Midbrain (tissue), 1 donor: Measurements from ENCODE around the gene GAGE12F.
"Not testable (repeated sequence)": the region's sequence is repeated elsewhere in the genome, so short reads cannot be mapped to it uniquely, and the experiment has no call there.

Experiments
- DNase-seq: peaks from one replicate; lab custom pipeline; 2025; lab: John Stamatoyannopoulos, UW

The GAGE12F gene, protein sequence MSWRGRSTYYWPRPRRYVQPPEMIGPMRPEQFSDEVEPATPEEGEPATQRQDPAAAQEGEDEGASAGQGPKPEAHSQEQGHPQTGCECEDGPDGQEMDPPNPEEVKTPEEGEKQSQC

DNA sequence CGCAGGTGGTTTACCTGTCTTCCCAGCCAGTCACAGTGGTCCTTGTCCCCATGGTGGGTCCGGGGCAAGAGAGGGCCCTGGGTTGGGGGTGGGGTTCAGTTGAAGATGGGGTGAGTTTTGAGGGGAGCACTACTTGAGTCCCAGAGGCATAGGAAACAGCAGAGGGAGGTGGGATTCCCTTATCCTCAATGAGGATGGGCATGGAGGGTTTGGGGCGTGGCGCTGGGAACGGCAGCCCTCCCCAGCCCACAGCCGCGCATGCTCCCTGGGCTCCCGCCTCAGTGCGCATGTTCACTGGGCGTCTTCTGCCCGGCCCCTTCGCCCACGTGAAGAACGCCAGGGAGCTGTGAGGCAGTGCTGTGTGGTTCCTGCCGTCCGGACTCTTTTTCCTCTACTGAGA, at the start of gene GAGE12F:
GAGE12F (plus strand) TSS at position 301 of the 400 bp plus-strand sequence. CDS start 1,155 bp downstream, outside the sequence.
- not testable (repeated sequence) for DNase-seq

DNA sequence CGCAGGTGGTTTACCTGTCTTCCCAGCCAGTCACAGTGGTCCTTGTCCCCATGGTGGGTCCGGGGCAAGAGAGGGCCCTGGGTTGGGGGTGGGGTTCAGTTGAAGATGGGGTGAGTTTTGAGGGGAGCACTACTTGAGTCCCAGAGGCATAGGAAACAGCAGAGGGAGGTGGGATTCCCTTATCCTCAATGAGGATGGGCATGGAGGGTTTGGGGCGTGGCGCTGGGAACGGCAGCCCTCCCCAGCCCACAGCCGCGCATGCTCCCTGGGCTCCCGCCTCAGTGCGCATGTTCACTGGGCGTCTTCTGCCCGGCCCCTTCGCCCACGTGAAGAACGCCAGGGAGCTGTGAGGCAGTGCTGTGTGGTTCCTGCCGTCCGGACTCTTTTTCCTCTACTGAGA, 28.8 kb upstream of the GAGE12F start, which contains the start of gene GAGE12C:
GAGE12C (plus strand) TSS at position 301 of the 400 bp plus-strand sequence. CDS start 1,155 bp downstream, outside the sequence.
- not testable (repeated sequence) for DNase-seq

DNA sequence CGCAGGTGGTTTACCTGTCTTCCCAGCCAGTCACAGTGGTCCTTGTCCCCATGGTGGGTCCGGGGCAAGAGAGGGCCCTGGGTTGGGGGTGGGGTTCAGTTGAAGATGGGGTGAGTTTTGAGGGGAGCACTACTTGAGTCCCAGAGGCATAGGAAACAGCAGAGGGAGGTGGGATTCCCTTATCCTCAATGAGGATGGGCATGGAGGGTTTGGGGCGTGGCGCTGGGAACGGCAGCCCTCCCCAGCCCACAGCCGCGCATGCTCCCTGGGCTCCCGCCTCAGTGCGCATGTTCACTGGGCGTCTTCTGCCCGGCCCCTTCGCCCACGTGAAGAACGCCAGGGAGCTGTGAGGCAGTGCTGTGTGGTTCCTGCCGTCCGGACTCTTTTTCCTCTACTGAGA, 19.2 kb upstream of the GAGE12F start, which contains the start of gene GAGE12D:
GAGE12D (plus strand) TSS at position 301 of the 400 bp plus-strand sequence. CDS start 1,155 bp downstream, outside the sequence.
- not testable (repeated sequence) for DNase-seq

DNA sequence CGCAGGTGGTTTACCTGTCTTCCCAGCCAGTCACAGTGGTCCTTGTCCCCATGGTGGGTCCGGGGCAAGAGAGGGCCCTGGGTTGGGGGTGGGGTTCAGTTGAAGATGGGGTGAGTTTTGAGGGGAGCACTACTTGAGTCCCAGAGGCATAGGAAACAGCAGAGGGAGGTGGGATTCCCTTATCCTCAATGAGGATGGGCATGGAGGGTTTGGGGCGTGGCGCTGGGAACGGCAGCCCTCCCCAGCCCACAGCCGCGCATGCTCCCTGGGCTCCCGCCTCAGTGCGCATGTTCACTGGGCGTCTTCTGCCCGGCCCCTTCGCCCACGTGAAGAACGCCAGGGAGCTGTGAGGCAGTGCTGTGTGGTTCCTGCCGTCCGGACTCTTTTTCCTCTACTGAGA, 9.7 kb upstream of the GAGE12F start, which contains the start of gene GAGE12E:
GAGE12E (plus strand) TSS at position 301 of the 400 bp plus-strand sequence. CDS start 1,155 bp downstream, outside the sequence.
- not testable (repeated sequence) for DNase-seq

DNA sequence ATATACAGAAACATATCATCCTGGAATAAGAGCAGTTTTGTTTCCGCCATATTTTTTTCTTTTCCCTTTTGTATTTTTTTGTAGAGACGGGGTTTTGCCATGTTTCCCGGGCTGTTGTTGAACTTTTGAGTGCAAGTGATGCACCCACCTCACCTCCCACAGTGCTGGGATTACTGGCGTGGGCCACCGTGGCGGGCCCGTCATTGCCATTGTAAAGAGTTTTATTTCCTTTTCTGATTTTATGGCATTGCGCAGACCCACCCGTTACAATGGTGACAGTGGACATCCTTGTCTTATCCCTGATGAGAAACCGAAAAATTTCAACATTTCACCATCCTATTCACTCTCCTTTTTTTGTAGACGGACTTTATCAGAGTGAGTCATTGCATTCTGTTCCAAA, 8.1 kb downstream of the GAGE12F start:
- not testable (repeated sequence) for DNase-seq

DNA sequence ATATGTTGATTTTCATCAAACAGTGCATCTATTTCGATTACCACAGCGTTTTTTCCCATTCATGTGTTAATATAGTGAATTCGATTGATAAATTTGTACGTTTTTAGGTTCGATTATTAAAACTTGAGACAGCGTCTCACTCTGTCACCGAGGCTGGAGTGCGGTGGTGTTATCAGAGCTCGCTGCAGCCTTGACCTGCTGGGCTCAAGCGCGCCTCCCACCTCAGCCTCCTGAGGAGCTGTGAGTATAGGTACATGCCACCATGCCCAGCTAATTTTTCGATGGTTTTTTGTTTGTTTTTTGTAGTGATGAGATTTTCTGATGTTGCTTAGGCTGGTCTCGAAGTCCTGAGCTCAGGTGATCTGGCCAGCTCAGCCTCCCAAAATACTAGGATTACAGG, 8.5 kb downstream of the GAGE12F start:
- DNase-seq, result not testable (repeated sequence)

DNA sequence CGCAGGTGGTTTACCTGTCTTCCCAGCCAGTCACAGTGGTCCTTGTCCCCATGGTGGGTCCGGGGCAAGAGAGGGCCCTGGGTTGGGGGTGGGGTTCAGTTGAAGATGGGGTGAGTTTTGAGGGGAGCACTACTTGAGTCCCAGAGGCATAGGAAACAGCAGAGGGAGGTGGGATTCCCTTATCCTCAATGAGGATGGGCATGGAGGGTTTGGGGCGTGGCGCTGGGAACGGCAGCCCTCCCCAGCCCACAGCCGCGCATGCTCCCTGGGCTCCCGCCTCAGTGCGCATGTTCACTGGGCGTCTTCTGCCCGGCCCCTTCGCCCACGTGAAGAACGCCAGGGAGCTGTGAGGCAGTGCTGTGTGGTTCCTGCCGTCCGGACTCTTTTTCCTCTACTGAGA, 9.5 kb downstream of the GAGE12F start, which contains the start of gene GAGE12G:
GAGE12G (plus strand) TSS at position 301 of the 400 bp plus-strand sequence. CDS start 1,155 bp downstream, outside the sequence.
- DNase-seq, result not testable (repeated sequence)

DNA sequence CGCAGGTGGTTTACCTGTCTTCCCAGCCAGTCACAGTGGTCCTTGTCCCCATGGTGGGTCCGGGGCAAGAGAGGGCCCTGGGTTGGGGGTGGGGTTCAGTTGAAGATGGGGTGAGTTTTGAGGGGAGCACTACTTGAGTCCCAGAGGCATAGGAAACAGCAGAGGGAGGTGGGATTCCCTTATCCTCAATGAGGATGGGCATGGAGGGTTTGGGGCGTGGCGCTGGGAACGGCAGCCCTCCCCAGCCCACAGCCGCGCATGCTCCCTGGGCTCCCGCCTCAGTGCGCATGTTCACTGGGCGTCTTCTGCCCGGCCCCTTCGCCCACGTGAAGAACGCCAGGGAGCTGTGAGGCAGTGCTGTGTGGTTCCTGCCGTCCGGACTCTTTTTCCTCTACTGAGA, 19.0 kb downstream of the GAGE12F start, which contains the start of gene GAGE12H:
GAGE12H (plus strand) TSS at position 301 of the 400 bp plus-strand sequence. CDS start 1,155 bp downstream, outside the sequence.
- DNase-seq, result not testable (repeated sequence)

DNA sequence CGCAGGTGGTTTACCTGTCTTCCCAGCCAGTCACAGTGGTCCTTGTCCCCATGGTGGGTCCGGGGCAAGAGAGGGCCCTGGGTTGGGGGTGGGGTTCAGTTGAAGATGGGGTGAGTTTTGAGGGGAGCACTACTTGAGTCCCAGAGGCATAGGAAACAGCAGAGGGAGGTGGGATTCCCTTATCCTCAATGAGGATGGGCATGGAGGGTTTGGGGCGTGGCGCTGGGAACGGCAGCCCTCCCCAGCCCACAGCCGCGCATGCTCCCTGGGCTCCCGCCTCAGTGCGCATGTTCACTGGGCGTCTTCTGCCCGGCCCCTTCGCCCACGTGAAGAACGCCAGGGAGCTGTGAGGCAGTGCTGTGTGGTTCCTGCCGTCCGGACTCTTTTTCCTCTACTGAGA, 28.6 kb downstream of the GAGE12F start, which contains the start of gene GAGE2A:
GAGE2A (plus strand) TSS at position 301 of the 400 bp plus-strand sequence. CDS start 1,155 bp downstream, outside the sequence.
- not testable (repeated sequence) for DNase-seq

DNA sequence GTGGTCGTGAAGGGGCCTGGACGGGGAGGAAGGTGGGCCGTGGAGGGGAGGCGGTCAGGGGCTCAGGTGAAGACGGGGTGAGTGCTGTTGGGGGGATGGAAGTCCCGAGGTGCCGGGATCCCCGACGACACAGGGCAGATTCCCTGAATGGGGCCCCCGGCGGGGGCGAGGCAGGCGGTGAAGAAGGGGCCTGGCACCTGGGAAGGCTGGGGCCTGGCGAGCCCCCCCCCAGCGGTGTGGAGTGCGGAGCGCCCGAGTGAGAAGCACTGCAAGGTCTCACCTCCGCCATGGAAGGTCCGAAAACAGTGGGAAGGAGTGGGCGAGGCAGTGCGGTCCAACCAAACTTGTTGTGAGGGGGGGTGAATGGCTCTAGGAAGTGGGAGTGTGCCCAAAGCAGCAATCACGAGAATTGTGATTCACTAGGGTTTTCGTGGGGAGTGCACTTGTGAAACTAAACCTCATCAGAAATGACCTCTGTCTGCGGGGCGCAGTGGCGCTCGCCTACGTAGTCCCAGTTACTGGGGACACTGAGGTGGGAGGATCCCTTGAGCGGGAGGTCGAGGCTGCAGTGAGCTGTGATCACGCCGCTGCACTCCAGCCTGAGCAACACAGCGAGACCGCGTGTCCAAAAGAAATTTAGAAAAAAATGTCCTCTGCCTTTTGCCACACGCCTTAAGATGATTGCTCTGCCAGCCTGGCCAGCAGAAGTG, 29.3 kb downstream of the GAGE12F start:
- not testable (repeated sequence) for DNase-seq

DNA sequence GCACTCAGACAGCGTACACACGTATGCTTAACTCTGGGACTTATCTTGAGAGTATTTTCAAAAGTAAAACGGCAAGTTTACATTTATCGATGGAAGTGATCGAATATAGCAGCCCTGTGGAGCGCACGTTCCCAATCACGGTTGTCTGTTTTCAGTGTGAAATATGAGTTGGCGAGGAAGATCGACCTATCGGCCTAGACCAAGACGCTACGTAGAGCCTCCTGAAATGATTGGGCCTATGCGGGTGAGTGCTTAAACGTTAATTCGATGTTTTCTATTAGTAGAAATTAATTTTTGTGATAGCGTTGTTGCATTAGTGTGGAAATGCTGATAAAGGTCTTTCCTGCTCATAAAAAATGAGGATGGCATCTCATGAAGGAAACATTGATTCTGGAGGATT, 29.8 kb downstream of the GAGE12F start:
- DNase-seq, result not testable (repeated sequence)

DNA sequence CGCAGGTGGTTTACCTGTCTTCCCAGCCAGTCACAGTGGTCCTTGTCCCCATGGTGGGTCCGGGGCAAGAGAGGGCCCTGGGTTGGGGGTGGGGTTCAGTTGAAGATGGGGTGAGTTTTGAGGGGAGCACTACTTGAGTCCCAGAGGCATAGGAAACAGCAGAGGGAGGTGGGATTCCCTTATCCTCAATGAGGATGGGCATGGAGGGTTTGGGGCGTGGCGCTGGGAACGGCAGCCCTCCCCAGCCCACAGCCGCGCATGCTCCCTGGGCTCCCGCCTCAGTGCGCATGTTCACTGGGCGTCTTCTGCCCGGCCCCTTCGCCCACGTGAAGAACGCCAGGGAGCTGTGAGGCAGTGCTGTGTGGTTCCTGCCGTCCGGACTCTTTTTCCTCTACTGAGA, 38.1 kb downstream of the GAGE12F start, which contains the start of gene GAGE1:
GAGE1 (plus strand) TSS at position 301 of the 400 bp plus-strand sequence. CDS start 1,155 bp downstream, outside the sequence.
- not testable (repeated sequence) for DNase-seq

DNA sequence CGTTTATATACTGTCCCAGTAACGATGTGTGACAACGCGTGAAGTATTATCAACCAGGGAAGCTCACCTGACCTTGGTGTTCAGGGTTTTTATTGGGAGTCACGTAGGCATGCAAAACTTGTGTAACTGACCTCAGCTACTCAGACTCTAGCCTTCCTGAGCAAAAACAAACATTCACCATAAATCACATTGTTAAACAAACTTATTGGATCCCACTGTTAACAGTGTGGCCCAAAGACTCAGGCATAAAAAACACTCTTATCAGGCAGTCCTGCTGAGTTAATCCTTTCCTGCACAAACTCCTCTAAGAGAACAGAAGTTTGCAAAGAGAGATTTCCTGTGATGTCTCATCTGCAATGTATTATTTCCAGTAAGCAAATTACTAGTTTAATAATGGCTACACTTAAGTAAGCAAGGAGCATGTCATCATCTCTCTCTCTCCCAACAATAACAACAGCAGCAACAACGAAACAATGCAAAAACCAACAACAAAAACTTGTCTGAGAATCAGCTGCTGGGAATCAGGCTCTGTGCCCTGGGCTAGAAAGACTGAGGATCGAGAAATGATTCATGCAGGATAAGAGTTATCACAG, 50.2 kb downstream of the GAGE12F start:
- DNase-seq, result no peak
